MV-4-11 (cell line): ENCODE measurements around the gene USP20.
A peak's percentile ranks its signal among the peaks of the same experiment; 100 is the strongest.

Source experiments
- DNase-seq: peaks from one replicate; lab custom pipeline; 2025; lab: John Stamatoyannopoulos, UW

The USP20 gene

DNA sequence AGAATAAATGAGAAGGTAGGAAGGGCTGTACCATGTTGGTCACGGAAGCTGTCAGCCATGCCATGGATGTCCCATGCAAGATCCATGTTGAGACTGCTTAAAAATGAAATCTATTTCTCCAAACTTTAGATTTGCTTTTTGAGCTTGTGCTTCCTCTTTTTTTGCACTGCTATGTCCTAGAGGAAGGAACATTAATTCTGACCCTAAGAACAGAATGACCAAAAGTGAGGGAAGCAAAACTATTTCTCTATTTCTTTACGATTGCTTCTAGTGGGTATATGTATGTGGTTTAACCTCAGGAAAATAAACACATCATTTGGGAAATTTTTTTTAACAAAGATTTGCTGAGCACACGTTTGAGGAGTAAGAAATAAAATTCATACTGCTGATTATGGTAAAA, 84.6 kb downstream of the USP20 start:
- DNase-seq: peak; percentile 80

DNA sequence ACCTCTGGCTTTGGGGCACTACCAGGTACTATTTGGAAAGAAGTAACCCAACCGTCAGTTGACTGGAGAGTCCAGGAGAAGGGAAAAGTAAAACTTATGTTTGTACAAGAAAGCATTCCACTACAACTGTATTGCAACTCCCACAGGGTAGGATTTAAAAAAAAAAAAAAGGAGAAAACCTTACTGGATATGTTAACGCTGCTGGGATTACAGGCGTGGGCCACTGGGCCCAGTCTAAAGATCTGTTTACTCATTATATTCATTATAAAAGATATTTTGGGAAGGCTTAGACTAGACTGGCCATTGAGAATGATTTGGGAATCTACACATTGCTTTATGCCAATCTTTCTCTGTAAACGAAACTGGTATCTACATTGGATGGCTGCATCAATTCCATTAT, 86.6 kb downstream of the USP20 start:
- no peak for DNase-seq

DNA sequence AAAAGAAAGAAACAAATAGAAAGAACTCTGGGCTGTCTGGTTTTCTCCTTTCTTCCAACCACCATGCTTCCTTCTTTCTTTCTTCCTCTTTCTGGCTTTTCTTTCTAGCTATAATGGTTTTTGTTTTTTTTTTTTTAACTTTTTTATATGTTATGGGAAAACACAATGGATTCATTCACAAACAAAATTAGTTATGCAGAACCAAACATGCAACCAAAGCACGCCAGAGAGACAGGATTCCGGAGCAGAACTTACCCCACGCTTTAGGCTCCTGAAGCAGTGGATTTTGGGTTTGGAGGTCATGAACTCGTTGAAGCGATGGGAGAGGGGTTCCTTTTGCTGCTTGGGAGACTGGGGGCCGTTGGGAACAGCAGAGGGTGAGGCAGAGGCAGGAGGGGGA, 88.3 kb downstream of the USP20 start:
- DNase-seq: peak; percentile 52

DNA sequence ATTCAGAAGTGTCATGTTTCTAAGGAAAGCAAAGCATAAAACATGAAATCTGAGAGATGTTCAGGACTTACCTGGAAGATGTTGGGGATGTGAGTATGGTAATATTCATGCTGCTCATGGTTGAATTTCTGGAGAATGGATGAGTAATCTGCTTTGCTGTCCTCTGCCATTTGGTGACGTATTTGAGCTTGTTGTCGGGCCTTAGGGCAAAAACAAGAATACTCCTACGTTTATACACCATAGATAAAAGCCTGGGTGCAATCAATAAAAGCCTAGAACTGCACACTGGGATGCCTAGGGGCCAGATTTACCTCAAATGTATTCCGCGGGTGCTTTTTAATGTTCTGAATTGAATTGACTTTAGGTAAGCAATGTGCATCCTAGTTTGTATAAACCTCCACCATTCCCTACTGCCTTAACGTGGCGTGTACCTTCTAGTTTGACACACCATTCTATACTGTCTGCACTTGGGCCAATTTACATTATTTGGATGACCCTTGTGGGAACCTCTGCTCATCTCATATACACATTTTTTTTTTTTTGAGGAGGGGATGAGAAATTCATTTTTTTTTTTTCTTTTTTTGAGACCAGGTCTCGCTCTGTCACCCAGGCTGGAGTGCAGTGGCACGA, 94.4 kb downstream of the USP20 start:
- no peak for DNase-seq

DNA sequence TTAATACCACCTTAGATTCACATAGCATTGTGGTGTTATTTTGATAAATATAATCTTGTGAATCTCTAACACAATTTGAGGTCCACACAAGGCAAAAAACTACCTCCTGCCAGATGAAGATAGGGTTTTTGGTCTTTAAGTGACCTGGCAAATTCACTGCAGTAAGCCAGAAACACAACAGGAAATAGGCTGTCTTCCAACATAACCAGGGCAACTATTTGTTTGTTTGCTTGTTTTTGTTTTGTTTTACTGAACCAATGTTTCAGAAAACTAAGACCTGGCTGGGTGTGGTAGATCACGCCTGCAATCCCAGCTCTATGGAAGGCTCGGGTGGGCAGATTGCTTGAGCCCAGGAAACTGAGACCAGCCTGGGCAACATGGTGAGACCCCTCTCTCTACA, 95.5 kb downstream of the USP20 start:
- no peak for DNase-seq
